Fibroblast of skin of right biceps (primary cell): ENCODE data around the gene KLHL26.

Experiments used
- DNase-seq: peaks from one replicate; pipeline ENCODE4 v3.0.0-alpha.2; 2013

KLHL26 gene

GRCh38 chr19:18698321-18699167 is 61.7 kb downstream of the KLHL26 start:
- DNase-seq, result no peak

- DNase-seq, result no peak
Measured at GRCh38 chr19:18699403-18700054, 62.7 kb downstream of the KLHL26 start.

- peak; percentile 62 for DNase-seq
Measured at GRCh38 chr19:18700501-18701249, 63.8 kb downstream of the KLHL26 start.

- no peak for DNase-seq
Measured at GRCh38 chr19:18701250-18701608, 64.4 kb downstream of the KLHL26 start.

GRCh38 chr19:18704054-18704453 is 67.2 kb downstream of the KLHL26 start:
- no peak for DNase-seq

- DNase-seq, result no peak
Measured at GRCh38 chr19:18704971-18705370, 68.1 kb downstream of the KLHL26 start.

- DNase-seq, result no peak
Measured at GRCh38 chr19:18708452-18709231, 71.8 kb downstream of the KLHL26 start.

- DNase-seq, result no peak
Measured at GRCh38 chr19:18709546-18709945, 72.7 kb downstream of the KLHL26 start.

GRCh38 chr19:18710186-18710585 is 73.4 kb downstream of the KLHL26 start:
- no peak for DNase-seq

GRCh38 chr19:18710996-18711751 is 74.3 kb downstream of the KLHL26 start:
- peak; percentile 37 for DNase-seq

- DNase-seq, result no peak
Measured at GRCh38 chr19:18711893-18712292, 75.1 kb downstream of the KLHL26 start.

- DNase-seq, result peak; percentile 45
Measured at GRCh38 chr19:18712981-18713380, 76.2 kb downstream of the KLHL26 start.

- no peak for DNase-seq
Measured at GRCh38 chr19:18713550-18714117, 76.8 kb downstream of the KLHL26 start.

GRCh38 chr19:18715416-18715815 is 78.6 kb downstream of the KLHL26 start:
- DNase-seq, result no peak

GRCh38 chr19:18716857-18717256 is 80.0 kb downstream of the KLHL26 start:
- DNase-seq, result no peak

- DNase-seq, result no peak
Measured at GRCh38 chr19:18717601-18718000, 80.8 kb downstream of the KLHL26 start.

- no peak for DNase-seq
Measured at GRCh38 chr19:18718015-18718526, 81.2 kb downstream of the KLHL26 start.

- DNase-seq, result no peak
Measured at GRCh38 chr19:18718846-18719458, 82.1 kb downstream of the KLHL26 start.

- no peak for DNase-seq
Measured at GRCh38 chr19:18719541-18719940, 82.7 kb downstream of the KLHL26 start.
